ENCODE results near the gene KRT77.

- TF ChIP-seq EZH2 (IDR thresholded peaks at IDR 0.05; ENCODE audit: low read length, missing control alignments), result no peak
- no peak for TF ChIP-seq CTCF (conservative IDR thresholded peaks at IDR 0.05 in 1 of 2, IDR thresholded peaks at IDR 0.05 in 1 of 2; ENCODE audit: low read depth in 1 of 2, low read length in 2 of 2)
These were observed 6.2 kb downstream of the KRT77 start for GRCh38 chr12:52697058-52697582.
